GM12878 (cell line): Measurements from ENCODE around the gene RIF1. TPM values are rescaled to one million over a fixed set of nuclear protein-coding genes. Genes with fewer than 3 reads are reported as not detected.

Source experiments
- ATAC-seq: fragments of 200-7000 bp; cut with Tn5 transposase; 3 replicates; pipeline ENCODE4 v1.9.1; 2020; ENCODE audit warnings: mild to moderate bottlenecking, moderate library complexity
- BruUV-seq: library from RNA; stranded (reverse); fragments of 400-500 nt; replicated peaks from 2 replicates; lab custom pipeline; 2021; lab: Mats Ljungman, UMichigan
- CTCF ChIA-PET: fragments of 300-600 bp; sonication (Branson Sonifier 250); formaldehyde crosslinking; extraction: SDS; loops from one replicate; lab custom pipeline; 2021; ENCODE audit warnings: inconsistent platforms; lab: Yijun Ruan, JAX
- POLR2A ChIA-PET: fragments of 350-600 bp; formaldehyde crosslinking; extraction: SDS; loops from one replicate; lab custom pipeline; 2021; ENCODE audit warnings: inconsistent platforms; lab: Charles Lee
- RAD21 ChIA-PET: fragments of 300-600 bp; sonication (Branson Sonifier 250); formaldehyde crosslinking; loops from one replicate; lab custom pipeline; 2023; ENCODE audit warnings: antibody characterized with exemption; ENCODE audit not compliant: unreplicated experiment; lab: Charles Lee
- SMC1A ChIA-PET: fragments of 300-600 bp; sonication (Branson Sonifier 250); formaldehyde crosslinking; loops from one replicate; lab custom pipeline; 2023; ENCODE audit not compliant: unreplicated experiment, uncharacterized antibody; lab: Charles Lee
- DNase-seq: peaks from one replicate; pipeline ENCODE4 v3.0.0-alpha.2; 2011; ENCODE audit warnings: low read depth, low spot score
- FAIRE-seq: peaks from 3 replicates; lab custom pipeline; 2011; peaks lifted over from hg19 to GRCh38; lab: Jason Lieb, UNC
- H2AFZ ChIP-seq: 2 replicates; pipeline ENCODE4 v1.6.0; 2011; ENCODE audit warnings: low read depth, low read length, control low read depth; ENCODE audit not compliant: control insufficient read depth
- H3K27ac ChIP-seq: 2 replicates; pipeline ENCODE4 v1.5.1; 2011; ENCODE audit warnings: control low read depth; ENCODE audit not compliant: control insufficient read depth, insufficient read depth
- H3K27me3 ChIP-seq, 2 experiments: replicated peaks in 1 of 2; 2 replicates each; pipeline versions ENCODE4 v1.6.0 to v1.6.1; 2011; ENCODE audit warnings: low read length in 1 of 2; ENCODE audit not compliant: control insufficient read depth in 2 of 2, insufficient read depth in 2 of 2
- H3K36me3 ChIP-seq, 2 experiments: 2 replicates each; pipeline ENCODE4 v1.5.1; 2011; ENCODE audit warnings: low read length in 1 of 2; ENCODE audit not compliant: control insufficient read depth in 2 of 2, insufficient read depth in 2 of 2
- H3K4me1 ChIP-seq: 2 replicates; pipeline ENCODE4 v1.6.1; 2011; ENCODE audit warnings: mild to moderate bottlenecking, low read length, moderate library complexity, mixed read lengths; ENCODE audit not compliant: control insufficient read depth, insufficient read depth
- H3K4me2 ChIP-seq: 2 replicates; pipeline ENCODE4 v1.6.0; 2011; ENCODE audit warnings: control low read depth; ENCODE audit not compliant: control insufficient read depth, insufficient read depth
- H3K4me3 ChIP-seq: fragments of 200-600 bp; sonication (generic); 2 replicates; pipeline ENCODE4 v1.5.1; 2016
- H3K79me2 ChIP-seq: 2 replicates; pipeline ENCODE4 v1.6.0; 2011; ENCODE audit warnings: low read length; ENCODE audit not compliant: control insufficient read depth, insufficient read depth
- H3K9ac ChIP-seq: 2 replicates; pipeline ENCODE4 v1.8.0; 2011; ENCODE audit warnings: low read length, control low read depth, mixed read lengths; ENCODE audit not compliant: control insufficient read depth, insufficient read depth
- H3K9me3 ChIP-seq: replicated peaks from 3 replicates; pipeline ENCODE4 v1.5.1; 2011; ENCODE audit warnings: mild to moderate bottlenecking, low read length; ENCODE audit not compliant: control insufficient read depth, insufficient read depth
- H4K20me1 ChIP-seq: 2 replicates; pipeline ENCODE4 v1.6.0; 2011; ENCODE audit not compliant: control insufficient read depth, insufficient read depth
- CBFB ChIP-seq: IDR thresholded peaks from 2 replicates; pipeline ENCODE4 v1.6.1; 2016; ENCODE audit warnings: antibody characterized with exemption, low read depth
- KLF5 ChIP-seq: fragments of 450-650 bp; IDR thresholded peaks from 2 replicates; pipeline ENCODE4 v1.6.1; 2014; ENCODE audit warnings: mild to moderate bottlenecking; ENCODE audit not compliant: partially characterized antibody
- NFYB ChIP-seq: IDR thresholded peaks from 2 replicates; pipeline ENCODE4 v1.6.1; 2011; ENCODE audit warnings: low read depth, mild to moderate bottlenecking, low read length, improper control_type of control experiment, moderate library complexity; ENCODE audit not compliant: insufficient read depth
- NR2C2 ChIP-seq: IDR thresholded peaks from 2 replicates; pipeline ENCODE4 v1.6.1; 2011; ENCODE audit warnings: borderline replicate concordance, low read depth; ENCODE audit not compliant: control insufficient read depth, insufficient read length
- SPI1 ChIP-seq: IDR thresholded peaks from 2 replicates; pipeline ENCODE4 v1.6.1; 2011; ENCODE audit warnings: low read depth, mild to moderate bottlenecking, low read length, moderate library complexity, borderline replicate concordance; ENCODE audit not compliant: insufficient read depth
- ZBED1 ChIP-seq: IDR thresholded peaks from 2 replicates; pipeline ENCODE4 v1.6.1; 2016; ENCODE audit warnings: borderline replicate concordance
- WGBS: methylation state at CpG from one replicate; pipeline ENCODE4 v1.1.6; 2016; ENCODE audit warnings: low lambda C conversion rate; ENCODE audit not compliant: insufficient replicate concordance, insufficient coverage; ENCODE audit errors: missing lambda C conversion rate; 5-methylcytosine and 5-hydroxymethylcytosine counted together
- in situ Hi-C: fragments of 300-500 bp; cut with MboI; formaldehyde crosslinking; loops from 9 replicates; pipeline ENCODE4 v1.14.3; 2018; ENCODE audit warnings: mixed read lengths
- intact Hi-C: fragments of 100-400 bp; cut with micrococcal nuclease; formaldehyde crosslinking; loops from one replicate; pipeline ENCODE4 v1.14.2; 2022; ENCODE audit not compliant: unreplicated experiment
- polyA plus RNA-seq, 11 experiments: library from polyadenylated mRNA; depleted of rRNA in 4 of 11; unstranded in 6 of 11; stranded (reverse) in 5 of 11; fragments of >200 nt; fragmentation: Nextera tagmentation in 4 of 11; fragmentation: Illumina TruSeq in 1 of 11; extraction: Ambion mirVana in 4 of 11; extraction: Trizol in 1 of 11; gene quantifications; 1 replicate in 1 of 11; 2 replicates in 10 of 11; pipeline versions ENCODE4 v1.2.1 to v1.2.3, GENCODE V29; 2011 to 2016; ENCODE audit warnings: inconsistent platforms in 2 of 11, missing spikeins in 2 of 11, low read depth in 1 of 11
- total RNA-seq, 4 experiments: library from RNA; depleted of rRNA in 3 of 4; stranded (reverse); fragments of >200 nt in 3 of 4; fragmentation: Illumina TruSeq in 1 of 4; extraction: Trizol in 1 of 4; gene quantifications; 2 replicates each; pipeline versions ENCODE4 v1.2.1 to v1.2.3, GENCODE V29; 2013 to 2021

Gene RIF1
- total and polyA plus RNA-seq, 10 of the 15 experiments (the other 5 are each of a cell fraction or from before 2014, with no cell fraction given), result 6.3 to 63.2 (median 34.4) TPM

GRCh38 chr2:151394509-151394908 is 15.2 kb upstream of the RIF1 start (continued):
- TF ChIP-seq NR2C2 (no peak), ZBED1 (no peak), CBFB (no peak)

DNA sequence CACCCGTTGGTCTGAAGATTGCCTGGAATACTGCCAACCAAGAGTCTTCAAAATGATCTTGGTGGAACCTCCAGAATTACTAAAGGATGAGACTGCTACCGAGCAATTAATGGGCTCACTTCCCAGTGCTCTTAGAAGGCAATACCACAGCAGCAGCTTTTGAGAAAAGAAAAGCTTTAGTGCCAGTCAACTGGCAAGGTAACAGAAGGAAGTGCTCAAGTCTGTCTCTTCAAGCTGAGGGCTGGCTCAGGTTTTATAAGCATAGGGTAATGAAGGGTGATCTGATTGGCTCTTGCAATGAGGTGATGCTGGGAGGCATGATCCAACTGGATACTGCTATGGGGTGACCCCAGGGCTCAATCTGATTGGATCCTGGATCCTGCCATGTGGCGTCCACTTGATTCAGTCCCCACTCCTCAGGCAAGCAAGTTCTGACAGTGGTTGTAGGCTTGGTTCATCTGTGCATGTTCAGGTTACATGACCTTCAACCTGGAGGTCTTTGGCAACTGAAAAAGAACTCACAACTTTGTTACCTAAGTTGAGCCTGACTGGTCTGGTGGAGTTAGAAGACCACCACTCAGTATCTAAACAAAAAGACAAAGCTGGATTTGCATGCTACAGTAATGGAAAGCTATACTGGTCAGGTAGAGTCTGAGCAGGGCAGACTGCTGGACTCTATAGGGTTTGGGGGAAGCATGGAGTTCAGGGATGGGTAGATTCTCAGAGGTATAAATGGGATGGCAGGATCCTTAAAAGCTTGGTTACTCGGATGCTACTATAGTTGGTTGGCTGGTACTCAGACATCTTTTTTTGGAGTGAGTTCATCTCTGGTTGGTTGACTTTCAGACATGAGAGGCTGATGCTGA is 14.0 kb upstream of the RIF1 start:
- TF ChIP-seq KLF5 (no peak), NFYB (0 out of 2 replicates have a peak, but pooled peaks have one; percentile 7), ZBED1 (no peak), SPI1 (no peak)
- TF ChIP-seq, all 136 proteins: peak for 1
- CTCF ChIA-PET, result no interaction called here
- no peaks in the 10 kb centered on the region for H4K20me1 ChIP-seq
- WGBS, result 65% methylated on average over 4 of the region's 4 CpGs
- H3K79me2 ChIP-seq, result no peaks in the 10 kb centered on the region
- POLR2A ChIA-PET, result interaction anchor here (0.6 kb wide), 1 partner anchor 32 kb away, joined by 3 read pairs; no protein-coding TSS in a partner anchor
- H3K4me3 ChIP-seq, result no peak overlapping the region
- intact Hi-C loops, result no loop called here
- in situ Hi-C loops, result no loop called here
- no peak overlapping the region for H3K27ac ChIP-seq
- peak; percentile 38 for ATAC-seq
- RAD21 ChIA-PET, result no interaction called here
- BruUV-seq, result no TSS peak
- H3K27me3 ChIP-seq, result no peaks in the 10 kb centered on the region
- SMC1A ChIA-PET, result interaction anchor here (0.7 to 1.3 kb wide), 2 partner anchors 8 to 105 kb away, joined by 3 to 4 read pairs; no protein-coding TSS in a partner anchor
- no peak for DNase-seq
- FAIRE-seq, result no peak
- H3K36me3 ChIP-seq, result no peaks in the 10 kb centered on the region
- no peak overlapping the region for H3K4me2 ChIP-seq
- no peaks in the 10 kb centered on the region for H3K4me1 ChIP-seq
- H3K9ac ChIP-seq, result no peak overlapping the region
- H3K9me3 ChIP-seq, result no peaks in the 10 kb centered on the region
- H2AFZ ChIP-seq, result no peak overlapping the region
